GOT3 (cell line): ENCODE results near the gene NDUFA11.
"Not testable (repeated sequence)": the region's sequence is repeated elsewhere in the genome, so short reads cannot be mapped to it uniquely, and the experiment has no call there.

Experiments
- DNase-seq: peaks from one replicate; lab custom pipeline; 2025; ENCODE audit warnings: mixed read lengths; lab: John Stamatoyannopoulos, UW

Gene NDUFA11

DNA sequence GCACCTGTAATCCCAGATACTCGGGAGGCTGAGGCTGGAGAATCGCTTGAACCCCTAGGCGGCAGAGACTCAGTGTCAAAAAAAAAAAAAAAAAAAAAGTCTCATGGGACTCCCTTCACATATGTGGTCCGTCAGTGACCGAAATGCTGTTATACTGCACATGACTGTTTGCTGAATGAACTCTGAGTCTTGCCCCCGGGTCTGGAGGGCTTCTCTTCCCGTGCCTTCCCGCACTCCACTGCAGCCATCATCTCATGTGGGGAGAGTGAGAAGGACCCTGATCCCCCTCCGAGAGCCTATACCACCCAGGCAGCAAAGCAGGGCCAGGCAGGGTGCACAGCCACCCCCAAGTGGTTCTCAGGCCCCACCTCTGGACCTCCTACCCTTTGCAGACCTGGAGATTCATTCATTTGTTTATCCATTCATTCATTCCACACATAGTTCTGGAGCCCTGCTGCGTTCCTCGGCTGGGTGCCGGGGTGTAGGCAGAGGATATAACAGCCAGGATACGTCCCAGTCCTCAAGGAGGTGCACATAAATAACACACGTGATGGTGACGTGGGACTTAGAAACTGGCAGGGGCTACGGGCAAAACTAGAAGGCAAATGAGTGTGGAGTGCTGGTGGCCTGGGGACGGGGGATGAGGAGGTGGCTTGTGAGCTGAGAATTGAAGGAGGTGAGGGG lies 14.2 kb downstream of the NDUFA11 start:
- no peak for DNase-seq

DNA sequence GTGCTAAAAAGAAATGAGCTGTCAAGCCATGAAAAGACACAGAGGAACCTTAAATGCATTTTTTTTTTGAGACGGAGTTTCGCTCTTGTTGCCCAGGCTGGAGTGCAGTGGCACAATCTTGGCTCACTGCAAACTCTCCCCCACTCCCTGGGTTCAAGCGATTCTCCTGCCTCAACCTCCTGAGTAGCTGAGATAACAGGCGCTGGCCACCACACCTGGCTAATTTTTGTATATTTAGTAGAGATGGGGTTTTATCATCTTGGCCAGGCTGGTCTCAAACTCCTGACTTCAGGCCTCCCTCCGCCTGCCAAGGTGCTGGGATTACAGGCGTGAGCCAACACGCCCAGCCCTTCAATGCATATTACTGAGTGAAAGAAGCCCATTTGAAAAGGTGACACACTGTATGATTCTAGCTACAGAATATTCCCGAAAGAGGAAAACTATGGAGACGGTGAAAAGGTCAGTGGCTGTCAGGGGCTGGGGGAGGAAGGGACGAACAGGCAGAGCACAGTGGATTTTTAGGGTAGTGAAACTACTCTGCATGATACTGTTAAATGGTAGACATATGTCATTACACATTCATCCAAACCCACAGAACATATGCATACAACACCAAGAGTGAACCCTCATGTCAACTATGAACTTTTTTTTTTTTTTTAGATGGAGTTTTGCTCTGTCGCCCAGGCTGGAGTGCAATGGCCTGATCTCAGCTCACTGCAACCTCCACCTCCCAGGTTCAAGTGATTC lies 19.4 kb downstream of the NDUFA11 start:
- not testable (repeated sequence) for DNase-seq

DNA sequence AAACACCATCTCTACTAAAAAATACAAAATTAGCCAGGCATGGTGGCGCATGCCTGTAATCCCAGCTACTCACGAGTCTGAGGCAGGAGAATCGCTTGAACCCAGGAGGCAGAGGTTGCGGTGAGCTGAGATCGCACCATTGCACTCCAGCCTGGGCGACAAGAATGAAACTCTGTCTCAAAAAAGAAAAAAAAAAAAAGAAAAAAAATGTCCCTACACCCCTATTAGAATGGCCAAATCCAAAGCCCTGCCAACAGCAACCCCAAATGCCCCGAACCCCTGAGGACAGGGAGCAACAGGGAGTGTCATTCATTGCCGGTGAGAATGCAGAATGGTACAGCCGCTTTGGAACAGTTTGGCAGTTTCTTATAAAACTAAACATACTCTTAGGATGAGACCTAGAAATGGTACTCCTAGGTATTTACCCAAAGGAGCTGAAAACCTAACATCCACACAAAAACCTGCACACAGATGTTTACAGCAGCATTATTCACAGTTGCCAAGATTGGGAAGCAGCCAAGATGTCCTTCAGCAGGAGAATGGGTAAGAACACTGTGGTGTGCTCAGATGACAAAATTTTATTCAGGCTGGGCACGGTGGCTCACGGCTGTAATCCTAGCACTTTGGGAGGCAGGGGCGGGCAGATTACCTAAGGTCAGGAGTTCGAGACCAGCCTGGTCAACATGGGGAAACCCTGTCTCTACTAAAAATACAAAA lies 20.3 kb downstream of the NDUFA11 start:
- DNase-seq, result not testable (repeated sequence)

DNA sequence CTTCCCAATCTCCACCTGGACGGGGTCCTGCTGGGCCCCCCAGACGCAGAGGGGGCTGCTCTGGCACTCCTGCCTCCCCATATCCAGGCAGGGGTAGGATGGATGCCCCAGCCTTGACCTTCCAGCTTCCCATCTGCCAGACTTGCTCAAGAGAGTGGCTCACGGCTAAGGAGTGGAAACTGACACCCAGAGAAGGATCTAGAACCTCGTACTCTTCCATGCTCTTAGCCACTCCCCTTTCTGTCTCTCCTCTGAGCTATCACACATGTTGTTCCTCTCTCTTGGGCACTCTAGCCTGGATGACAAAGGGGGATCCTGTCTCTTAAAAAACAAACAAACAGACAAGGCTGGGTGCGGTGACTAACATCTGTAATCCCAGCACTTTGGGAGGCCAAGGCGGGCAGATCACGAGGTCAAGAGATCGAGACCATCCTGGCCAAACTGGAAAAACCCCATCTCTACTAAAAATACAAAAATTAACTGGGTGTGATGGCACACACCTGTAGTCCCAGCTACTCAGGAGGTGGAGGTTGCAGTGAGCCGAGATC lies 21.1 kb downstream of the NDUFA11 start:
- no peak for DNase-seq

DNA sequence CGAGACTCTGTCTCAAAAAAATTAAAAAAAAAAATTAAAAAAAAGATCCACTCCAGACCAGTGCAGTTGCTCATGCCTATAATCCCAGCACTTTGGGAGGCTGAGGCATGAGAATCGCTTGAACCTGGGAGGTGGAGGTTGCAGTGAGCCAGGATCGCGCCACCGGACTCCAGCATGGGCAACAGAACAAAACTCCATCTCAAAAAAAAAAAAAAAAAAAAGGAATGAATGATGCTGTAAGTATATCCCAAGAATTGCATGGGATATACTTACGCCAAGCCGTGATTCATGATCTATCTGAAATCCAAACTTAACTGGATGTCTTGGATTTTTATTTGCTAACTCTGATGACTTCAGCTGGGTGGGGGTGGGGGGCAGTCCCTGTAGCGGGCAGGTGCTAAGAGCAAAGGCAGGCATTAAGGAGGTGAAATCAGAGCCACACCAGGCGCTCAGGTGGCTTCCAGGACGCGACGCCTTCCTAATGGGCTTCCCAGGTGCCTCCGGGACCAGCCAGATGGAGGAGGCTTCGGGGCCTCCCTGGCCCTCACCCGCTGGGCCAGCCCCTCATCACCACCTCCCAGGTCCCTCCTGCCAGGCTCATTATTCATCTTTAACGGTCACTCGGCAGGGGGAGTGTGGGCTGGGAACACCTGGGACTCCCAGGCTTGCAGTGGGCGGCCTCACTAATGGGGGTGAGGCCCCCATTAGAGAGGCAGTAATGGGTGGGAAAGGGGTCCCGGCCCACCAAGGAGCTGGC lies 21.9 kb downstream of the NDUFA11 start:
- DNase-seq, result no peak

DNA sequence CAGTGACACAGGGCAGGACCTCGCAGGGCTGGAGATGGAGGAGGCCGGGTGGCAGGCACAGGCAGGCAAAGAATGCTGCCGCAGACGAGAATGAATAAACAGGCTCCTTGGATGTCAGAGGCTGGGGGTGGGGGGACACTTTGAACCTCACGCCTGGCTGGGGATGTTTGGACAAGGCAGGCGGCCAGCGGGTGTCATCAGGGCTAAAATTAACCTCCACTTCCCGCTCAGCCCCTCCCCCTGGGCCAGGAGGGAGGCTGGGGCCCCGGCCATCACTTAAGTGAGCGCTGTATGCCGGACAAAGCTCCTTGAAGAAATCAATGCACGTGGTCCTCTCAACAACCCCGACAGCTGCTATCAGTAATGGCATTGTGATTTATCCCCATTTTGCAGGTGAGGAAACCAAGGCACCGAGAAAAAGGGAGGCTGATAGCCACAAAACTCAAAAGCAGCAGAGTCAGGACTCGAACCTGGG lies 22.9 kb downstream of the NDUFA11 start:
- DNase-seq, result no peak

DNA sequence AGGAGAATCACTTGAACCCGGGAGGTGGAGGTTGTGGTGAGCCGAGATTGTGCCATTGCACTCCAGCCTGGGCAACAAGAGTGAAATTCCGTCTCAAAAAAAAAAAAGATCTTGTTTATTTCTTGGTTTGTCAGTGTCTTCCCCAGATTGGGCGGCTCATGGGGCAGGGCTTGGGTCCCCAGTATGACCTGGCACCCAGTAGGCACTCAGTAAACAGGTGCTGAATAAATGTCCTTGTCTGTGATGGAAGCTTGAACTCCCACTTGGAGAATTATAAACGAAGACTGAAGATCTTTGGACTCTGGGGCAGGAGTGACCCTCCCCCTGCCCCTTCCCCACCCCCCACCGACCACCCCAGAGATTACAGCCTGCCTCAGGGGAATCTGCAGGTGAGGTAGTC lies 23.4 kb downstream of the NDUFA11 start:
- DNase-seq, result no peak

DNA sequence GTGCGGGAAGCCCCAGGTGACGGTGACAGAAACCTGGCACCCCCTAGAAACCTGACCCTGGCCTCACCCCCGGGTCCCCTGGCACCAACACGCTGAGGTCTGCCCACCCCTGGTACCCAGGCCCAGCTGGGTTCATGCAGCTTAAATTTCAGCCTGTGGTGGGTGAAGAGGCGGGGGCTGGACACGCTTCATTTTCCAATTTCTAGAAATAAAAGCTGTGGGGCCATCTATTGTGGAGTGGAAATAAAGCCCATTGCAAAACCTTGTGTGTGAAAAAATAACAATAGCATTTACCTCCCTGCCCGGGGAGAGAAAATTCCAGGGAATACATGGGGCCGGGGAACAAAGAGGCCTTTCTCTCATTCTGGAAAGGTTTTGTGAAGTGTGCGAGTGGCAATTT lies 25.7 kb downstream of the NDUFA11 start:
- no peak for DNase-seq

DNA sequence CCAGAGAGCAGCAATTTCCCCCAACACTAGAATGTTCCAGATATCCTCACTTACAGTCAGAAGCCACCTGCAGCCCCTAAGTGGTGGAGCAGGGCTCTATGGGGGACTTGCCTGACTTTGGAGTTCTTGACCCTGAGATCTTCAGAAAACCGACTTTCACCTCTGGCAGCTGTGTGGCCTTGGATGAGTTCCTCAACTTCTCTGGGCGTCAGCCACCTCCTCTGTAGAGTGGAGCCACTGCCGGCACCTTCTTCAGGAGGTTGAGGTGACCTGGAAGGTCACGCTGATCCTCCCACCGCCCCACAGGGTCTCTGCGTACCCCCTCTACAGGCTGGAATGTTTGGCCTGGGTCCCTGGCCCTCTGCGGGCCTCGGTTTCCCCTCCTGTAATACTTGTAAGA lies 26.2 kb downstream of the NDUFA11 start:
- no peak for DNase-seq

DNA sequence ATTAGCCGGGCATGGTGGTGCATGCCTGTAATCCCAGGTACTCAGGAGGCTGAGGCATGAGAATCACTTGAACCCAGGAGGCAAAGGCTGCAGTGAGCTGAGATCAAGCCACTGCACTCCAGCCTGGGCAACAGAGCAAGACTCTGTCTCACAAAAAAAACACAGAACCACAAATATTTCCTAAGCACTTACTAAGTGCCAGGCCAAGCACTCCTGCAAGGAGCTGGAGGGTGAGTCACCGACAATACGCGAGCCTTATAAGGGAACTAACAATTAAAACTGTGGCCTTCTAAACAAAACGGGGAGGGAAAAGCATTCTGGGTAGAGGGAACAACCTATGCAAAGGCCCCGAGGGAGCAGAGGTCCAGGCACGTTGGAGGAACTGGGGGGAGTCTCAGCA lies 29.1 kb downstream of the NDUFA11 start:
- DNase-seq, result not testable (repeated sequence)

DNA sequence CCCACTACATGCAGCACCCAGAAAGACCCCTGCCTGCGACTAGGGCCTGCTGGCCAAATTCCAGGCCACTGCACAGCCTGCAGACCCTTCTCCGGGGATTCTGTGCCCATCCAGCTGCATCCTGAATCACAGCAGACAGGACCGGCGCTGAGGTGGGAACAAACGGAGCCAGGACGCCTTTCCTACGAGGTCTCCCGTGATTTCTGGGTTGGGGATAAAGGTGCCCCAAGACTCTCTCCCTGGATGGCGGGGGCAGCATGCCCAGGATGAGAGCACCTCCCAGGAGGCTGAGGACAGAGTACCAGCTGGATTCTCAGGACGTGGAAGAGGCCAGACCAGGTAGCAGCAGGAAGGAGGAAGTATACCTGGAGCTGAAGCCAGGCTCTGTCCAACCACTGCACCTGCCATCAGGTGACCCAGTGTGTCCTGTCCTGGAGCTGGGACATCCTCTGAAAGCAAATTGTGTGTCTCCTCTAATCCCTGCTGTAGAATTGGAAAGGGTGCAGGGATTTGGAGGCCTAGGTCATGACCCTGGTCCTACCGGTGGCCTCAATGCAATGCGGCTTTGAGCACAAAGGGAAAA lies 29.9 kb downstream of the NDUFA11 start:
- no peak for DNase-seq

DNA sequence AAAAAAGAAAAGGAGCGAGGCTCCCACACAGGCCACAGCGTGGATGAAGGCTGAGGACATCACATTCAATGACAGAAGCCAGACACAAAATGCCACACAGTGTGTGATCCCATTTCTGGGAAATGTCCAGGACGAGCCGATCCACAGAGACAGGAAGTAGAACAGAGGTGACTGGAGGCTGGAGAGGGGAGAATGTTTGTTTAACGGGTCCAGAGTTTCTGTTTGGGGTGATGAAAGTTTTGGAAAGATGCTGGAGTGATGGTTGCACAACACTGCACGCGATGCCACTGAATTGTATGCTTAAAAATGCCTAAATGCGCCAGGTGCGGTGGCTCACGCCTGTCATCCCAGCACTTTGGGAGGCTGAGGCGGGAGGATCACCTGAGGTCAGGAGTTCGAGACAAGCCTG lies 32.6 kb downstream of the NDUFA11 start:
- no peak for DNase-seq

DNA sequence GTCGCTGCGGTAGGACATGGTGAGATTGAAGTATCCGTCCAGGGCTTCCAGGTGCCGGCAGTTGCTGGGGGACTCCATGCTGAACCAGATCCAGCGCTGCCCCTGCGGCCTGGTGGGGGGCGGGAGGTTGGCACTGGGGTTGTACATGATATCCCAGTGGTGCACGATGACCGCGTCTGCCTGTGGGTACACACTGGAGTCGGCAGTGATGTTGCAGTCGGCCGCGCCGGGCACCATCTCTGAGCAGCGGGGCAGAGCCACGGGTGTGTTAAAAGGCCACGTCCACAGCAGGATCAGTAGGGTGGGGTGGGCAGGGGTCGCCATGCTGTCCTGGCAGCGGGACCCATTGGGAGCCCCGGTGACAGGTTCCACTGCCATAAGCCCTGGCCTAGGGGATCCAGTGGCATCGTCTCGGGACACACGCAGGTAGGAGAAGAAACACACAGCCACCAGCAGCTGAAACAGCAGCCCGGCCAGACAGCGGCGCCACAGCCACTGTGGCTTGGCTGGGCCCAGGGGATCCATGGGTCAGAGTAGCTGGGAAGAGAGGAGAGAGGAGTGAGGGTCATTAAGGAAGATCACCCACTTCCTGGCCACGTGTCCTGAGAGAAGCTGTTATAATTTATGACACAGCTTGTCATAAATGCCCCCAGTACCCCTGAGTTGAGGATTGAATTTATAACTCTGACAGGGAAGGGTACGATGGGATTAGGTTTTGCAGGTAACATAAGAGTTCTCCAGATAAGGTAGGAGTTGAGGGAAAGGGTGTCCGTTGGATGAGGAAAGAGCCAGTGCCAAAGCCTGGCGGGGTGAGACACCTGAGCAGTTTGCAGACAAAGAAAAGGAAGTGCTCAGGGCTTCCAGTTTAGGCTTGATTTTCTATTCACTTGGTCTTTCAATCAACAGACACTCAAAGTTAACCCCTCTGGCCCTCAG lies 36.1 kb downstream of the NDUFA11 start:
- DNase-seq, result no peak

DNA sequence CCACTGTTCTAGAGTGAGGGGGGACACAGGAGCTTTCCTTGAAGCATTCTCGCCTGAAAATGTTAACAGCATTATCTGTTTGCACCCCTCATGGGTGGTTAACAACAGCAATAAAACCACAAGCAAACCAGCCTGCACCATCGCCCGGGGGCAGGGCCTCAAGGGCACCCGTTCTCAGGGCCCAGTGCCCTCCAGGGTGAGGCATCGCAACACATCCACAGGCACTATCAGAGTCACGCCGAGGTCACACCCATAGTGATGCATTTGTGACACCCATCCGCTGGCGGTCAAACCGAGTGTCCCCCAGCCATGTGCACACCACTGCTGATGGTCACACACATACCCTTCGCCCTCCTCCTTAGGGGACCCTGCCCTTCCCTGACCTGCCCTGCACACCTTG lies 37.8 kb downstream of the NDUFA11 start:
- DNase-seq, result no peak

DNA sequence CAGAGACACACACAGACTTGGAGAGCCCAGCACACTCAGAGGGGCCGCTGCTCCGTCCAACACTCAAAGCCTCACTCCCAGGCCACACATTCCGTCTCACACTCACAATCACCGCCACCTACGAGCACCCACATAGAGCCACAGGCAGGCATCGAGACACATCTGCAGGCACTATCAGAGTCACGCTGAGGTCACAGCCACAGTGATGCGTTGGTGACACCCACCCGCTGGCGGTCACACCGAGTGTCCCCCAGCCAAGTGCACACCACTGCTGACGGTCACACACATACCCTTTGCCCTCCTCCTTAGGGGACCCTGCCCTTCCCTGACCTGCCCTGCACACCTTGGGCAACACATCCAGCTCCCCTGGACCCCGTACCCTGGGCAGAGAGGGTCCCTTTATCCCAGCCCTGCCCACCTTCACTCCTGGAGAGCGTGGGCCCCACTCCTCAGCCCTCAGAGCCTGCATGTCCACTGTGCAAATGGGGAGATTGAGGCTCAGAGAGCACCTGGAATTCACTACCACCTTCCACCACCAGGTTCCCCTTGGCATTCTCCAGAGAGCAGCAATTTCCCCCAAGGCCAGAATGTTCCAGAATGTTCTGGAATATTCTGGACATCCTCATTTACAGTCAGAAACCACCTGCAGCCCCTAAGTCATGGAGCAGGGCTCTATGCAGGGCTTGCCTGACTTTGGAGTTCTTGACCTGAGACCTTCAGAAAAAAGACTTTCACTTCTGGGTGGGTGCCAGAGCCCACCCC lies 38.7 kb downstream of the NDUFA11 start:
- DNase-seq, result no peak

DNA sequence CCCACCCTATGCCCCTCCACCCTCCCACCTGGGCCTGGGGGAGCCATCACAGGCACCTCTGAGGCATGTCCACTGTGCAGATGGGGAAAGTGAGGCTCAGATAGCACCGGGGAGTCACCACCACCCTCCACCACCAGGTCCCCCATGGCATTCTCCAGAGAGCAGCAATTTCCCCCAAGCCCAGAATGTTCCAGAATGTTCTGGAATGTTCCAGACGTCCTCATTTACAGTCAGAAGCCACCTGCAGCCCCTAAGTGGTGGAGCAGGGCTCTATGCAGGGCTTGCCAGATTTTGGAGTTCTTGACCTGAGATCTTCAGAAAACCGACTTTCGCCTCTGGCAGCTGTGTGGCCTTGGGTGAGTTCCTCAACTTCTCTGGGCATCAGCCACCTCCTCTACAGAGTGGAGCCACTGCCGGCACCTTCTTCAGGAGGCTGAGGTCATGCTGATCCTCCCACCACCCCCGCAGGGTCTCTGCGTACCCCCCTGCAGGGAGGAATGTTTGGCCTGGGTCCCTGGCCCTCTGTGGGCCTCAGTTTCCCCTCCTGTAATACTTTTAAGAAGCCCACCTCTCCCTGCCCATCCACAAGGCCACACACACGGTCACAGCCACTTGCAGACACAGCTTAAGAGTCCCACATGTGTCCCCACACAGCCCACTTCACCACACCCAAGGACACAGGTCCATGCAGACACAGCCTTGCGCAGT lies 39.4 kb downstream of the NDUFA11 start:
- no peak for DNase-seq

DNA sequence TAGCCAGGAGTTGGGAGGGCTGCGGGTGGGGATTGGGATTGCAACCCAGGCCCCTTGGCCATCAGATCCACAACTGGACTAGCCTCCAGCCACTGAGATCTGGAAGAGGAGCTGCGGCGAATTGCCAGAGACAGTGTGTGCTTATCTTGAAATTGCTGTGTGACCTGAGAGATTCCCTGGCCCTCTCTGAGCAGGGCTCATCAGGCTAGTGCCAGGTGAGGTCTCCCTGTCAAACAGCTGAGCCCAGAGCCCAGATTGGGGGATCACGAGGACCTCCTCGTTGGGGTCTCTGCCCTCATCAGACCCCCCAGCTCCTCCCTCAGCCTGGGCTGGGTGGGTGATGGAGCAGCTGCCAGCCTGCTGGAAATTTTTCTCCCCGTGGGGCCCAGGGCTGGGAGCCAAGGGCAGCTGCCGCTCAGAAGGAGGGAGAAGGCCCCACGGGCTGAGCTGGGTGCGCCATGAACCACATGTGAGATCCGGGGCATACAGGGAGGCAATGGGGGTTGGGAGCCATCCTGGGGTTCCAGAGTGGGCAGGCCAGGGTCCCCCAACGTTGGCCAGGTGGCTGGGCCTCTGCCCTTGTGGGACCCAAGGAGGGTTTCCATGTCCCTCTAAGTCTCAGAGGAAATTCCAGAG lies 40.4 kb downstream of the NDUFA11 start:
- DNase-seq, result no peak
